C4-2B (cell line): ENCODE results near the gene DDX39B.

Experiments
- H3K27ac ChIP-seq: fragments of 450-650 bp; 2 replicates; pipeline ENCODE4 v1.5.1; 2017
- ZFX ChIP-seq: fragments of 450-650 bp; IDR thresholded peaks from 2 replicates; pipeline ENCODE4 v1.6.1; 2017
- TF ChIP-seq, protein P1 (sequence below): fragments of 450-650 bp; conservative IDR thresholded peaks from 2 replicates; pipeline ENCODE4 v1.5.1; 2017; ENCODE audit warnings: mild to moderate bottlenecking

DDX39B gene

GRCh38 chr6:31533455-31533841 lies 8.4 kb downstream of the DDX39B start:
- no peak for TF ChIP-seq ZFX
- TF ChIP-seq, protein P1, sequence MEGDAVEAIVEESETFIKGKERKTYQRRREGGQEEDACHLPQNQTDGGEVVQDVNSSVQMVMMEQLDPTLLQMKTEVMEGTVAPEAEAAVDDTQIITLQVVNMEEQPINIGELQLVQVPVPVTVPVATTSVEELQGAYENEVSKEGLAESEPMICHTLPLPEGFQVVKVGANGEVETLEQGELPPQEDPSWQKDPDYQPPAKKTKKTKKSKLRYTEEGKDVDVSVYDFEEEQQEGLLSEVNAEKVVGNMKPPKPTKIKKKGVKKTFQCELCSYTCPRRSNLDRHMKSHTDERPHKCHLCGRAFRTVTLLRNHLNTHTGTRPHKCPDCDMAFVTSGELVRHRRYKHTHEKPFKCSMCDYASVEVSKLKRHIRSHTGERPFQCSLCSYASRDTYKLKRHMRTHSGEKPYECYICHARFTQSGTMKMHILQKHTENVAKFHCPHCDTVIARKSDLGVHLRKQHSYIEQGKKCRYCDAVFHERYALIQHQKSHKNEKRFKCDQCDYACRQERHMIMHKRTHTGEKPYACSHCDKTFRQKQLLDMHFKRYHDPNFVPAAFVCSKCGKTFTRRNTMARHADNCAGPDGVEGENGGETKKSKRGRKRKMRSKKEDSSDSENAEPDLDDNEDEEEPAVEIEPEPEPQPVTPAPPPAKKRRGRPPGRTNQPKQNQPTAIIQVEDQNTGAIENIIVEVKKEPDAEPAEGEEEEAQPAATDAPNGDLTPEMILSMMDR: no peak
- H3K27ac ChIP-seq: no peak overlapping the region

DNA sequence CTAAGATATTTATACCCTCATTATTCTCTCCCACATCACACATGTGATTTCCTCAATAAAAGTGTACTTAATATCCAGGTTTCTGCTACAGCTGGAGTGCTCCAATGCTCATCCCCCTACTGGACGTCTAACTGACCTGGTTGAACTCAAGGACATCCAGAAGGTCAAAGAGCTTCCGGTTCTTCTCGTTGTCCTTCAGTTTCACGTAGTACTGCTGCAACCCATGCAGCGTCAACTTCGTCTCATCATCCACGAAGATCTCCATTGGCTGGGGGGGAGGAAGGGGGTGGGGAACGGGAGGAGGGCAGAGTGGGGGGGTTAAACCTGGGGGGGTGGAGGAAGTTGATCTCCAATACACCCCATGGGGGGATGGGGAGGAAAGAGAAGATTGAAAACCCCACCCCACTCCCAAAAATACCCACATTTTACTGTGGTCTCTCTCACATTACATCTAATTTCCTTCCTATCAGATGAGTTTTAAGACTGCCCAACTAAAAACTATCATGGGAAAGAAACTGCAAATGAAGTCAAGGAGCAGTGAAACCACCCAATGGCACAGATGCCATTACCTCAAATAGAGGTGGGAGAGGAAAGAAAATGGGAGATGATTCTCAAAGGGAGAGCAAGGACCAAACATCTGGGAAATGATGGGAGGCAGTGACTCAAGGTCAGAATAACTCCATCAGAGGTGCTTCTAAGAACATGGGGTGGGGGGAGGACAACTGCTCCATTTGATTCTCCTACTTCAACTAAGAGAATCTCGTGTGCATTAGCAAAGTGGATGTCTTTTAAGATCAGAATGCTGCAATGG lies 9.0 kb downstream of the DDX39B start:
- no peak overlapping the region for H3K27ac ChIP-seq
- TF ChIP-seq ZFX: no peak
- TF ChIP-seq, protein P1: no peak

GRCh38 chr6:31531771-31532643 lies 9.8 kb downstream of the DDX39B start:
- H3K27ac ChIP-seq: no peak overlapping the region
- no peak for TF ChIP-seq ZFX
- TF ChIP-seq, protein P1: no peak

DNA sequence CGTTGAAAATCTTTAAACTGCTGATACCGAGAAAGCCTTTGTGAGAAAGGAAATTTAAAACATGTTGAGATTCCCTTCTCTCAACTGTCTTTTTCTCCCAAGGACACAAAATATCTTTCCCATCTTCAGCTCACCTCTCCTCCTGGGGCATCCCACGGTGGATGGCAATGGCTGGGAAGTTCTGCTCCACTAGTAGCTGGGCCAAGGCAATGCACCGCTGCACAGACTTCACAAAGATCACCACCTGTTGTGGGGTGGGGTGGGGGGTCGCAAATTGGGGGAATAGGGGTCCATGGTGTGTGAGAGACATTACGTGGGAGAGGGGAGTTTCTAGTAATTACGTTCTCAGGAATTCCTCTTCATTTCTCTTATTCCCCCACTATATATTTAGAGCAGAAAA lies 10.6 kb downstream of the DDX39B start:
- no peak for TF ChIP-seq ZFX
- no peak overlapping the region for H3K27ac ChIP-seq

GRCh38 chr6:31530659-31531058 lies 11.1 kb downstream of the DDX39B start:
- TF ChIP-seq, protein P1: no peak
- TF ChIP-seq ZFX: no peak
- H3K27ac ChIP-seq: no peak overlapping the region

DNA sequence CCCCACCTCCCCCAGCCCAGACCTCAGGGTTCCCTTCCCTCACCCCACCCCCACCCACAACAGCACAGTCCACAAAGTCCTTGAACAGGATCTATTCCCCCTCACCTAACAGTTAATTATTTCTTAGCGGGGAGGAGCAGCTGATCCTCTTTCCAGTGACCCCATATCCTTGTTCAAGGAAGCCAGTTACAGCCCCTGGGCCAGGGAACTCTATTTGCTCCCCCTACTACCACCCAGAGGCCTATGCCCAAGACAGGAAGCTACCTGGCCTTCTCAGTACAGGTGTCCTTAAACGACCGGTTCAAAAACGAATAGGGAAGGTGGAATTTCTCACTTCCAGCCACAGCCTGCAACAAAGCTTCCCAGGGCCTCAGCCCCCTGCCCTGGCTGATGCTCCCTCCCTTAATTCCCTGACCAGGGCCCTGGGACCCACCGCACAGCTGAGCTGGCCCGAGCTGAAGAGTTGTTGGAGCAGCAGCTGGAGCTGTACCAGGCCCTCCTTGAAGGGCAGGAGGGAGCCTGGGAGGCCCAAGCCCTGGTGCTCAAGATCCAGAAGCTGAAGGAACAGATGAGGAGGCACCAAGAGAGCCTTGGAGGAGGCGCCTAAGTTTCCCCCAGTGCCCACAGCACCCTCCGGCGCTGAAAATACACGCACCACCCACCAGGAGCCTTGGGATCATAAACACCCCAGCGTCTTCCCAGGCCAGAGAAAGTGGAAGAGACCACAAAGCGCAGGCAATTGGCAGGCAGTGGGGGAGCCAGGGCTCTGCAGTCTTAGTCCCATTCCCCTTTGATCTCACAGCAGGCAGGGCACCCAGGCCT lies 12.3 kb downstream of the DDX39B start:
- TF ChIP-seq, protein P1: no peak
- TF ChIP-seq ZFX: no peak
- no peak overlapping the region for H3K27ac ChIP-seq

DNA sequence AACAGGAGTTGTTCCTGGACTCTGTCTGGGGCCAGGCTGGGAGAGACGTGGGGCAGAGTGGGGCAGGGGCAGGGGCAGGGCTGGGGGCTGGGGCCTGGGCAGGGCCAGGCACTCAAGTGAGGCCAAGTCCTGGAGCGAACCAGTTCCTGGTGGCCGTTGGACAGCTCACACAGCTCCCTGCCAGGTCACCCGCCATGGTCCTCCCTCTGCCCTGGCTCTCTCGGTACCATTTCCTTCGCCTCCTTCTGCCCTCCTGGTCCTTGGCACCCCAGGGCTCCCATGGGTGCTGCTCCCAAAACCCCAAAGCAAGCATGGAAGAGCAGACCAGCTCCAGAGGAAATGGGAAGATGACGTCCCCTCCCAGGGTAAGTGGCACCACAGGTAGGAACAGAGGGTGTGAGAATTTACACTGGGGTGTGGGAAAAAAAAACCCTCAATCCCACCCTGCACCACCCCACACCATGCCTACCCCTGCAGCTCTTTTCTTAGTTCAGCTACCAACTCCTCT lies 12.9 kb downstream of the DDX39B start, which contains the start of gene MCCD1:
TSS of gene MCCD1 (plus strand) at position 142 of the 508 bp plus-strand sequence. CDS start at position 195, 53 bp downstream.
- no peak for TF ChIP-seq ZFX
- TF ChIP-seq, protein P1: no peak
- H3K27ac ChIP-seq: no peak within 1 kb of the TSS
